Measurements from ENCODE around the gene IGSF21. TPM values are rescaled to one million over a fixed set of nuclear protein-coding genes. Genes with fewer than 3 reads are reported as not detected.
"Not testable (repeated sequence)": the region's sequence is repeated elsewhere in the genome, so short reads cannot be mapped to it uniquely, and the experiment has no call there.

The IGSF21 gene
- total RNA-seq, 3 donors from 2014 or later (not counting 1 experiment from before 2014, with no cell fraction given): not detected

DNA sequence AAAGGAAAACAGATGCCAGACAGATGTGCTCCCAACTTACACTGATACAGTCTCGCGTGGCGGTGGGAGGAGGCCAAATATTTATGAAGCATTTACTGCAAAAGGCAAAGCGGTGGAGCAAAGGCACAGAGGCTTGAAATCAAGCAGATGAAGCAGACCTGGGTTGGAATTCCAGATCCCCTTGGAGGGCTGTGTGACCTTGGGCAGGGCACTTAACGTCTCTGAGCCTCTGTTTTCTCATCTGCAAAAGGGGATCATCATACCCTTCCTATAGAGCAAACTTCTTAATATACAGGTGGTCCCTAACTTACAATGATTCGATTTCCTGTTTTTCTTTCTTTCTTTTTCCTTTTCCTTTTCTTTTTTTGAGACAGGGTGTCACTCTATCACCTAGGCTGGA lies 54.1 kb downstream of the IGSF21 start:
- H3K27me3 Mint-ChIP-seq (ENCODE audit: low read depth in 2 of 2): no peaks in the 10 kb centered on the region
- no peaks in the 10 kb centered on the region for H3K4me1 ChIP-seq (ENCODE audit: control insufficient read depth, insufficient read depth, low read length)
- no peak for DNase-seq

DNA sequence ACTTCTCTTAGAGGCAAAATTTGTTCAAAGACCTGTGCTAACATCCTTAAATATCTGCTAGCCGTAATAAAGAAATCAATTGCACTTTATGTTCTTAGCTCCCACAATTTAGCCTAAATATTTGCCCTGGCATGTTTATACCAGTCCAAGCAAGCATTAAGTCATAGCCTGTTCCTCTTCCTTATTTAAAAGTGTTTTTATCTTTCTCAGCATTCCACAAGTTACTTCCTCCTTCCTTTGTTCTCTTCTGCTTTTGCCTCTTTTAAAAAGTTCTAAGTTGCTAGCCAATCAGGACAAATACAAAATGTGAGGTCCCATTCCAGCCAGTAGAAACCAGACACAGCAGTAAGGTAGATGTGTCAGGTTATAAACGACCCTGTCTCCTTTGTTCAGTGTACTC lies 58.0 kb downstream of the IGSF21 start:
- not testable (repeated sequence) for H3K36me3 Mint-ChIP-seq

More for the DNA sequence above, 54.1 kb downstream of the IGSF21 start:
- Mint-ChIP-seq H3K4me3 (no peak overlapping the region), H3K9me3 (no peaks in the 10 kb centered on the region), H3K36me3 (no peaks in the 10 kb centered on the region), H3K4me1 (no peaks in the 10 kb centered on the region), H3K27ac (no peak overlapping the region)
- TF ChIP-seq, protein P1, sequence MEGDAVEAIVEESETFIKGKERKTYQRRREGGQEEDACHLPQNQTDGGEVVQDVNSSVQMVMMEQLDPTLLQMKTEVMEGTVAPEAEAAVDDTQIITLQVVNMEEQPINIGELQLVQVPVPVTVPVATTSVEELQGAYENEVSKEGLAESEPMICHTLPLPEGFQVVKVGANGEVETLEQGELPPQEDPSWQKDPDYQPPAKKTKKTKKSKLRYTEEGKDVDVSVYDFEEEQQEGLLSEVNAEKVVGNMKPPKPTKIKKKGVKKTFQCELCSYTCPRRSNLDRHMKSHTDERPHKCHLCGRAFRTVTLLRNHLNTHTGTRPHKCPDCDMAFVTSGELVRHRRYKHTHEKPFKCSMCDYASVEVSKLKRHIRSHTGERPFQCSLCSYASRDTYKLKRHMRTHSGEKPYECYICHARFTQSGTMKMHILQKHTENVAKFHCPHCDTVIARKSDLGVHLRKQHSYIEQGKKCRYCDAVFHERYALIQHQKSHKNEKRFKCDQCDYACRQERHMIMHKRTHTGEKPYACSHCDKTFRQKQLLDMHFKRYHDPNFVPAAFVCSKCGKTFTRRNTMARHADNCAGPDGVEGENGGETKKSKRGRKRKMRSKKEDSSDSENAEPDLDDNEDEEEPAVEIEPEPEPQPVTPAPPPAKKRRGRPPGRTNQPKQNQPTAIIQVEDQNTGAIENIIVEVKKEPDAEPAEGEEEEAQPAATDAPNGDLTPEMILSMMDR (IDR thresholded peaks at IDR 0.05): no peak
- no peak overlapping the region for H3K27ac ChIP-seq (ENCODE audit: low read length)
- H3K27me3 ChIP-seq (ENCODE audit: control insufficient read depth, insufficient read depth, low read length): no peaks in the 10 kb centered on the region
- 90% methylated on average over 6 of the region's 6 CpGs for WGBS (ENCODE audit: insufficient coverage)
- no peak for ATAC-seq
- no peaks in the 10 kb centered on the region for H3K36me3 ChIP-seq (ENCODE audit: control insufficient read depth, insufficient read depth, low read length)
- H3K9me3 ChIP-seq (ENCODE audit: control insufficient read depth, insufficient read depth, low read length): no peaks in the 10 kb centered on the region
- intact Hi-C loops (cut with micrococcal nuclease): no loop called here
- no peak overlapping the region for H3K4me3 ChIP-seq (ENCODE audit: low read length)

DNA sequence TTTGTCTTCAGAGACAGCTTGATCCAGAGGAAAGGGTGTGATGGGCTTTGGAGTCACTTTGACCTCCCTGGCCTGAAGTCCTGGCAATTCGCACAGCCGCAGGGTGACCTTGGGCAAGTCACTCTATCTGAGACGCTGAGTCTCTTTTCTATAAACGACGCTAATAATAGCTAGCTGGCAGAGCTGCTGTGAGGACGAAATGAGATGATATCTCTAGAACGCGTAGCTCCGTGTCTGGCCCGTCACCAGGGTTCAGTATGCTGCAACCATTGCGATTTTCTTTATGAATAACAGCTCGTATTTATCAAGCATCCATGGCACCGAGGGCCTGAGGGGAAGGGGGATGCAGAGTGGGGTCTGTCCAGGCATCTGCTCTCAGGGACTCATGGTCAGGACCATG lies 58.7 kb downstream of the IGSF21 start:
- no peaks in the 10 kb centered on the region for H3K9me3 ChIP-seq (ENCODE audit: control insufficient read depth, insufficient read depth, low read length)
- Mint-ChIP-seq H3K9me3 (no peaks in the 10 kb centered on the region), H3K27ac (no peak overlapping the region), H3K4me3 (no peak overlapping the region), H3K27me3 (ENCODE audit: low read depth in 2 of 2) (peaks cover 0 to 3% of the 10 kb centered on the region in 2 donors), H3K4me1 (no peaks in the 10 kb centered on the region), H3K36me3 (no peaks in the 10 kb centered on the region)
- WGBS (ENCODE audit: insufficient coverage): 86% methylated on average over 13 of the region's 13 CpGs
- DNase-seq: no peak
- no peaks in the 10 kb centered on the region for H3K27me3 ChIP-seq (ENCODE audit: control insufficient read depth, insufficient read depth, low read length)
- no peak overlapping the region for H3K27ac ChIP-seq (ENCODE audit: low read length)
- ATAC-seq: no peak
- no peaks in the 10 kb centered on the region for H3K36me3 ChIP-seq (ENCODE audit: control insufficient read depth, insufficient read depth, low read length)
- H3K4me3 ChIP-seq (ENCODE audit: low read length): no peak overlapping the region
- TF ChIP-seq, protein P1 (IDR thresholded peaks at IDR 0.05): no peak
- no peaks in the 10 kb centered on the region for H3K4me1 ChIP-seq (ENCODE audit: control insufficient read depth, insufficient read depth, low read length)
- intact Hi-C loops (cut with micrococcal nuclease): no loop called here

More for the DNA sequence above, 58.0 kb downstream of the IGSF21 start:
- DNase-seq; H3K27me3 ChIP-seq (ENCODE audit: control insufficient read depth, insufficient read depth, low read length); H3K27me3 Mint-ChIP-seq (ENCODE audit: low read depth in 2 of 2); H3K9me3 ChIP-seq (ENCODE audit: control insufficient read depth, insufficient read depth, low read length); H3K4me3 ChIP-seq (ENCODE audit: low read length); H3K4me1 Mint-ChIP-seq; H3K4me1 ChIP-seq (ENCODE audit: control insufficient read depth, insufficient read depth, low read length); H3K4me3 Mint-ChIP-seq; H3K9me3 Mint-ChIP-seq; H3K27ac ChIP-seq (ENCODE audit: low read length); ATAC-seq; H3K27ac Mint-ChIP-seq; intact Hi-C loops (cut with micrococcal nuclease); H3K36me3 ChIP-seq (ENCODE audit: control insufficient read depth, insufficient read depth, low read length): not testable (repeated sequence)
- WGBS (ENCODE audit: insufficient coverage): 8% methylated on average over 2 of the region's 2 CpGs

DNA sequence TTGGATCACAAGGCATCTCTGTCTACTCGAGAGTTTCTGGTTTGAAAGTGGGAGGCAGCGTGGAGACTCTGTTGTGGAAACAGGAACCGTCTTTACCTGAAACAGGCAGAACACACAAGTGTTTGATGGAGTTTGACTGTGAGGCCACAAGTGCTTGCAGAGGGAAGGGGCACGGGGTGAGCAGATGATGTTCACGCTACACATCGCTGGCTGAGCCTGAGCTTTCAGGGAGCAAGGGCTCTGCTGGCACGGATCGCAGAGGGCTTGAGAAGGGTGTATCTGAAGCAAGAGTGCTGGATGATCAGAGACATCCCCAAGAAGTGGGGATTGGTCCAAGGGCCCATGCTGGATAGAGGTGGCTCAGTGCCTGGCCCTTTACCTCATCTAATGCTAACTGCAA lies 59.3 kb downstream of the IGSF21 start:
- Histone ChIP-seq H3K27ac (ENCODE audit: low read length) (no peak overlapping the region), H3K4me3 (ENCODE audit: low read length) (no peak overlapping the region), H3K9me3 (ENCODE audit: control insufficient read depth, insufficient read depth, low read length) (no peaks in the 10 kb centered on the region), H3K27me3 (ENCODE audit: control insufficient read depth, insufficient read depth, low read length) (no peaks in the 10 kb centered on the region), H3K36me3 (ENCODE audit: control insufficient read depth, insufficient read depth, low read length) (no peaks in the 10 kb centered on the region), H3K4me1 (ENCODE audit: control insufficient read depth, insufficient read depth, low read length) (no peaks in the 10 kb centered on the region)
- H3K9me3 Mint-ChIP-seq: no peaks in the 10 kb centered on the region
- peaks cover 0 to 3% of the 10 kb centered on the region in 2 donors for H3K27me3 Mint-ChIP-seq (ENCODE audit: low read depth in 2 of 2)
- ATAC-seq: no peak
- intact Hi-C loops (cut with micrococcal nuclease): no loop called here
- no peak overlapping the region for H3K4me3 Mint-ChIP-seq
- WGBS (ENCODE audit: insufficient coverage): 88% methylated on average over 8 of the region's 8 CpGs
- no peak overlapping the region for H3K27ac Mint-ChIP-seq
- DNase-seq: no peak
- TF ChIP-seq, protein P1 (IDR thresholded peaks at IDR 0.05): no peak
- H3K4me1 Mint-ChIP-seq: no peaks in the 10 kb centered on the region
- H3K36me3 Mint-ChIP-seq: no peaks in the 10 kb centered on the region
